HG03045 (cell line): ENCODE measurements around the gene TMPRSS3.
"Not testable (repeated sequence)": the region's sequence is repeated elsewhere in the genome, so short reads cannot be mapped to it uniquely, and the experiment has no call there.

Source experiments
- ATAC-seq: cut with Tn5 transposase; IDR thresholded peaks from one replicate; pipeline ENCODE4 v1.9.1; 2021; ENCODE audit warnings: mild to moderate bottlenecking, moderate library complexity; ENCODE audit not compliant: unreplicated experiment

The TMPRSS3 gene

GRCh38 chr21:42409366-42409765 is 13.5 kb upstream of the TMPRSS3 start:
- ATAC-seq, result no peak

GRCh38 chr21:42408718-42409117 is 12.9 kb upstream of the TMPRSS3 start:
- not testable (repeated sequence) for ATAC-seq

- ATAC-seq, result no peak
These were observed 11.6 kb upstream of the TMPRSS3 start for GRCh38 chr21:42407476-42407875.

GRCh38 chr21:42406866-42407265 is 11.0 kb upstream of the TMPRSS3 start:
- no peak for ATAC-seq

- no peak for ATAC-seq
These were observed 10.4 kb upstream of the TMPRSS3 start for GRCh38 chr21:42406201-42406621.

GRCh38 chr21:42405064-42406013 is 9.5 kb upstream of the TMPRSS3 start:
- ATAC-seq, result no peak

- ATAC-seq, result no peak
These were observed 8.7 kb upstream of the TMPRSS3 start for GRCh38 chr21:42404539-42404938.

GRCh38 chr21:42403611-42404231 is 7.9 kb upstream of the TMPRSS3 start, which contains the start of gene UBASH3A:
TSS of gene UBASH3A (plus strand) at chr21:42403902. CDS start at chr21:42403946, 44 bp downstream.
- no peak for ATAC-seq

- no peak for ATAC-seq
These were observed 6.0 kb upstream of the TMPRSS3 start for GRCh38 chr21:42401820-42402251.

- ATAC-seq, result no peak
These were observed 5.3 kb upstream of the TMPRSS3 start for GRCh38 chr21:42401154-42401553.

GRCh38 chr21:42400525-42400924 is 4.7 kb upstream of the TMPRSS3 start:
- ATAC-seq, result no peak

GRCh38 chr21:42398436-42399028 is 2.7 kb upstream of the TMPRSS3 start:
- ATAC-seq, result no peak

- no peak for ATAC-seq
These were observed 2.0 kb upstream of the TMPRSS3 start for GRCh38 chr21:42397746-42398394.

GRCh38 chr21:42396799-42397745 is 1.2 kb upstream of the TMPRSS3 start:
- no peak for ATAC-seq

GRCh38 chr21:42395302-42395701 is 550 bp downstream of the TMPRSS3 start:
- ATAC-seq, result no peak

GRCh38 chr21:42393443-42393950 is 2.4 kb downstream of the TMPRSS3 start:
- no peak for ATAC-seq

- ATAC-seq, result peak; percentile 57
These were observed 3.0 kb downstream of the TMPRSS3 start for GRCh38 chr21:42392731-42393442.

GRCh38 chr21:42391297-42391696 is 4.6 kb downstream of the TMPRSS3 start:
- ATAC-seq, result no peak

GRCh38 chr21:42390696-42391095 is 5.2 kb downstream of the TMPRSS3 start:
- no peak for ATAC-seq
